DND-41 (cell line): Measurements from ENCODE around the gene ZNF709.

ENCODE experiments used
- CTCF ChIP-seq: IDR thresholded peaks from 2 replicates; pipeline ENCODE4 v1.5.1; 2012; ENCODE audit warnings: borderline replicate concordance, low read length, moderate library complexity, mild to moderate bottlenecking; ENCODE audit not compliant: poor library complexity, severe bottlenecking; ENCODE audit errors: extremely low read depth
- EZH2 ChIP-seq: IDR thresholded peaks from 3 replicates; pipeline ENCODE4 v1.6.1; 2012; ENCODE audit warnings: borderline replicate concordance, low read depth, mild to moderate bottlenecking, moderate library complexity, low read length, inconsistent platforms; ENCODE audit not compliant: severe bottlenecking

- TF ChIP-seq CTCF (no peak), EZH2 (no peak)
Observed at GRCh38 chr19:12453495-12453894, 31.1 kb downstream of the ZNF709 start.
